Measurements from ENCODE around the gene NFE2.
"Not testable (repeated sequence)": the region's sequence is repeated elsewhere in the genome, so short reads cannot be mapped to it uniquely, and the experiment has no call there.

Gene NFE2

GRCh38 chr12:54328595-54329337, 28.0 kb upstream of the NFE2 start:
- Histone ChIP-seq H3K9me3 (ENCODE audit: low read length) (no peaks in the 10 kb centered on the region), H3K36me3 (ENCODE audit: insufficient read depth, low read length) (peaks cover 11% of the 10 kb centered on the region), H2AFZ (ENCODE audit: low read depth, low read length) (no peak overlapping the region), H3K4me1 (ENCODE audit: insufficient read depth, low read length) (peaks cover 7% of the 10 kb centered on the region), H3K4me3 (ENCODE audit: low read length) (no peak overlapping the region), H3K27me3 (ENCODE audit: insufficient read depth, low read length) (no peaks in the 10 kb centered on the region)

GRCh38 chr12:54325442-54326109, 24.8 kb upstream of the NFE2 start:
- H3K4me1 ChIP-seq (ENCODE audit: insufficient read depth, low read length); H3K36me3 ChIP-seq (ENCODE audit: insufficient read depth, low read length); H3K27me3 ChIP-seq (ENCODE audit: insufficient read depth, low read length); H3K9me3 ChIP-seq (ENCODE audit: low read length): not testable (repeated sequence)
- Histone ChIP-seq H3K4me3 (ENCODE audit: low read length) (peak overlapping the region; percentile 96), H2AFZ (ENCODE audit: low read depth, low read length) (peak overlapping the region; percentile 44)

GRCh38 chr12:54324617-54325441, 24.0 kb upstream of the NFE2 start, which contains the start of gene COPZ1:
Gene COPZ1, plus strand, starts transcription at chr12:54325131. Its CDS starts 33 bp downstream, at chr12:54325164.
- no peaks in the 10 kb centered on the region for H3K27me3 ChIP-seq (ENCODE audit: insufficient read depth, low read length)
- H3K36me3 ChIP-seq (ENCODE audit: insufficient read depth, low read length), result peaks cover 7% of the 10 kb centered on the region
- H2AFZ ChIP-seq (ENCODE audit: low read depth, low read length), result peak within 1 kb of the TSS; percentile 59
- H3K9me3 ChIP-seq (ENCODE audit: low read length), result no peaks in the 10 kb centered on the region
- peaks cover 7% of the 10 kb centered on the region for H3K4me1 ChIP-seq (ENCODE audit: insufficient read depth, low read length)
- H3K4me3 ChIP-seq (ENCODE audit: low read length), result peak within 1 kb of the TSS; percentile 96

- Histone ChIP-seq H3K4me3 (ENCODE audit: low read length) (no peak overlapping the region), H3K27me3 (ENCODE audit: insufficient read depth, low read length) (no peaks in the 10 kb centered on the region), H3K9me3 (ENCODE audit: low read length) (no peaks in the 10 kb centered on the region), H3K4me1 (ENCODE audit: insufficient read depth, low read length) (peaks cover 7% of the 10 kb centered on the region), H2AFZ (ENCODE audit: low read depth, low read length) (no peak overlapping the region), H3K36me3 (ENCODE audit: insufficient read depth, low read length) (no peaks in the 10 kb centered on the region)
Measured at GRCh38 chr12:54321363-54321762, 20.5 kb upstream of the NFE2 start.

GRCh38 chr12:54312309-54312708, 11.5 kb upstream of the NFE2 start:
- not testable (repeated sequence) for H3K36me3 ChIP-seq (ENCODE audit: insufficient read depth, low read length); H3K4me3 ChIP-seq (ENCODE audit: low read length); H3K27me3 ChIP-seq (ENCODE audit: insufficient read depth, low read length); H3K9me3 ChIP-seq (ENCODE audit: low read length); H3K4me1 ChIP-seq (ENCODE audit: insufficient read depth, low read length); H2AFZ ChIP-seq (ENCODE audit: low read depth, low read length)

- Histone ChIP-seq H3K4me3 (ENCODE audit: low read length) (no peak overlapping the region), H3K36me3 (ENCODE audit: insufficient read depth, low read length) (no peaks in the 10 kb centered on the region), H3K4me1 (ENCODE audit: insufficient read depth, low read length) (no peaks in the 10 kb centered on the region), H3K27me3 (ENCODE audit: insufficient read depth, low read length) (no peaks in the 10 kb centered on the region), H2AFZ (ENCODE audit: low read depth, low read length) (no peak overlapping the region), H3K9me3 (ENCODE audit: low read length) (no peaks in the 10 kb centered on the region)
Measured at GRCh38 chr12:54311051-54311450, 10.2 kb upstream of the NFE2 start.

- Histone ChIP-seq H2AFZ (ENCODE audit: low read depth, low read length) (no peak overlapping the region), H3K27me3 (ENCODE audit: insufficient read depth, low read length) (peaks cover 12% of the 10 kb centered on the region), H3K9me3 (ENCODE audit: low read length) (no peaks in the 10 kb centered on the region), H3K4me3 (ENCODE audit: low read length) (no peak overlapping the region), H3K4me1 (ENCODE audit: insufficient read depth, low read length) (peaks cover 3% of the 10 kb centered on the region), H3K36me3 (ENCODE audit: insufficient read depth, low read length) (no peaks in the 10 kb centered on the region)
Measured at GRCh38 chr12:54306925-54307741, 6.3 kb upstream of the NFE2 start.

- H3K27me3 ChIP-seq (ENCODE audit: insufficient read depth, low read length), result peaks cover 28% of the 10 kb centered on the region
- H3K36me3 ChIP-seq (ENCODE audit: insufficient read depth, low read length), result no peaks in the 10 kb centered on the region
- H3K4me1 ChIP-seq (ENCODE audit: insufficient read depth, low read length), result peaks cover 17% of the 10 kb centered on the region
- no peaks in the 10 kb centered on the region for H3K9me3 ChIP-seq (ENCODE audit: low read length)
- H3K4me3 ChIP-seq (ENCODE audit: low read length), result no peak overlapping the region
- H2AFZ ChIP-seq (ENCODE audit: low read depth, low read length), result no peak overlapping the region
Measured at GRCh38 chr12:54304187-54304810, 3.5 kb upstream of the NFE2 start.

GRCh38 chr12:54303640-54304039, 2.8 kb upstream of the NFE2 start:
- Histone ChIP-seq H3K4me1 (ENCODE audit: insufficient read depth, low read length) (peaks cover 17% of the 10 kb centered on the region), H3K27me3 (ENCODE audit: insufficient read depth, low read length) (peaks cover 31% of the 10 kb centered on the region), H3K36me3 (ENCODE audit: insufficient read depth, low read length) (no peaks in the 10 kb centered on the region), H3K4me3 (ENCODE audit: low read length) (no peak overlapping the region), H3K9me3 (ENCODE audit: low read length) (no peaks in the 10 kb centered on the region), H2AFZ (ENCODE audit: low read depth, low read length) (no peak overlapping the region)

GRCh38 chr12:54301428-54302048, 723 bp upstream of the NFE2 start:
- Histone ChIP-seq H3K4me3 (ENCODE audit: low read length) (no peak overlapping the region), H2AFZ (ENCODE audit: low read depth, low read length) (no peak overlapping the region), H3K27me3 (ENCODE audit: insufficient read depth, low read length) (peaks cover 31% of the 10 kb centered on the region)

GRCh38 chr12:54300225-54300731, 537 bp downstream of the NFE2 start:
- H3K27me3 ChIP-seq (ENCODE audit: insufficient read depth, low read length), result peaks cover 31% of the 10 kb centered on the region
- peak overlapping the region; percentile 7 for H3K4me3 ChIP-seq (ENCODE audit: low read length)
- peaks cover 17% of the 10 kb centered on the region for H3K4me1 ChIP-seq (ENCODE audit: insufficient read depth, low read length)
- H3K9me3 ChIP-seq (ENCODE audit: low read length), result no peaks in the 10 kb centered on the region
- H2AFZ ChIP-seq (ENCODE audit: low read depth, low read length), result peak overlapping the region; percentile 50
- H3K36me3 ChIP-seq (ENCODE audit: insufficient read depth, low read length), result no peaks in the 10 kb centered on the region

More at GRCh38 chr12:54301428-54302048, 723 bp upstream of the NFE2 start:
- H3K36me3 ChIP-seq (ENCODE audit: insufficient read depth, low read length), result no peaks in the 10 kb centered on the region
- H3K9me3 ChIP-seq (ENCODE audit: low read length), result no peaks in the 10 kb centered on the region
- H3K4me1 ChIP-seq (ENCODE audit: insufficient read depth, low read length), result peaks cover 17% of the 10 kb centered on the region
